NCI-H345 treated with DMSO at 0.1 percent for 48 hours (cell line): Measurements from ENCODE around the gene MAGOH.
"Not testable (repeated sequence)": the region's sequence is repeated elsewhere in the genome, so short reads cannot be mapped to it uniquely, and the experiment has no call there.

ENCODE experiments used
- DNase-seq: peaks from one replicate; lab custom pipeline; 2025; ENCODE audit not compliant: unreplicated experiment; lab: John Stamatoyannopoulos, UW

MAGOH gene

DNA sequence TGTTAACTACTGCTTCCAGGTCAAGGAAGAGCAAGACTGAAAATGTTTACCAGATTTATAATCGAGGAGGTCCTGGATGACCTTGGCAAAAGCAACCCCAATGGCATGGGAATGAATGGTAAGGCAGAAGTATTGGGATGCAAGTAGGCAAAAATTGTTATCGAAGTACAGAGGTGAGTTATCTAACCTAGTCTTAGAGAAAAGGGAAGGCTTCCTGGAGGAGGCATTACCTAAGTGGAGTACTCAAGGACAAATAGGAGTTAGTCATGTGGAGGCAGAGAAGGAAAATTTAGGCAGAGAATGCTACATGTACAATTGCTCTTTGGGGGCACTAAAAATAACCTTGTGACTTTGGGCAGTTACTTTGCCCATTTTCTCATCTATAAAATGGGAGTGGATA is 3.5 kb upstream of the MAGOH start:
- no peak for DNase-seq

DNA sequence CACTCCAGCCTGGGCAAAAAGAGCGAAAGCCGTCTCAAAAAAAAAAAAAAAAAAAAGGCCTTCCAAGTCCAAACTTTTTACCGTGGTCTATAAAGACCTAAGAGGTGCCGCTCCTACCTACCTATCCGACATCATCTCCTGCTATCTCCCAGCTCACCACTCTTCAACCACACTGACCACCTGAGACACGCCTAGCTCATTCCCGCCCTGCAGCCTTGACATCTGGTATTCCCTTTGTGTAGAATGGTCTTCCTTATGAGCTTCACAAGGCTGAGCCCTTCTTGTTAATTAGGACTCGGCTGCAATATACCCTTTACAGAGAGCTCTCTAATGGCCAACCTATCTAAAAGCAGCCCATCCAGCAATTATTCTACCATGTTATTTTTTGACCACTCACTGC is 680 bp downstream of the MAGOH start:
- DNase-seq, result no peak

DNA sequence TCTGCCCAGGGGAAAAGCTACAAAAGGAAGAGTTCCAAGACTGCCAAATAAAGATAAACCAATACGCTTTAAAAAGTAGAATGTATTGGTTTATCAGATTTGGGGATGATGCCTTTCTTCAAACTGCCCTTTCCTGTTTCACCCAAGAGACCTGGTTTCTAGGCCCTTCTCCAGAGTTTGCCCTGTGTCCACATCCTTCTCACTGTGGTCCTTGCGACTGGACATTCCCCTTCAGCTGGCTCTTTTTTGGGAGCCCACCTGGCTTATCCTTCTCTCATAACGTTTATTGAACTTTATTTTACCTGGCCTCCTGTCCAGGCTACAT is 17.4 kb downstream of the MAGOH start:
- DNase-seq, result no peak

DNA sequence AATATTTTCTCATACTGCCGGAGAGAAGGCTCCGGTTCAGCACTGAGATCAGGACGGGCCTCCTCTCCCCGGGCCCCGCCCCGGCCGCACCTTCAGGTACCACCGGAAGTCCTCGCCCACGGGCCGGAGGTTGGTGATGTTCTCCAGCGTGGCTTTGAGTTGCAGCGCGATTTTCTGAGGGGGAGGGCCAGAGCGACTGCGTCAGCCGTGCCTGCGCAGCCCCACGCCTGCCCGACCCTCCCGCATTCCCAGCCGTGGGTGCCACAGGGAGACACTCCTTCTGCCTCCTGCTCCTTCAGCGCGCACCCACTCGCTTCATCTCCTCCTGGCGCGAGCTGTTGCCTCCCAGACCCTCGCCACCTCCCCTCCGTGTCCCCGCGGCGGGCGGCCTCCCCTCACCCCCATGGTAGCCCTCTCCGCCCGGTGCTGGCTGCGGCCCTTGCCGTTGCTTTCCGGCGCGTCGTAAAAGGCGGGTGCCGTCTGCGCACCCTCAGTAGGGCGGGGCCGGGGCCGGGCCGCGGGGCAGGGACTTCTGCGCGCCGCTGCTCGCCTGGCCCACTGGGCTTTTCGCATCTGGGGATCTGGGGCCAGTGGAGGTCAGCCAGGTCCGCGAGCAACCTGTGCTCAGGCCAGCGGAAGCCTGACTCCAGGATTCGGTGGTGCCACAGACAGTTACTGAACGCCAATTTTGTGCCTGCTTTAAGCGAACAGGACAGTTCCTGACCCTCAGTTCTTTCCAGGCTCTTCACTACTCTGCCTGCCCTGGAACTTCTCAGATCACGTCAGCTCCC is 18.0 kb downstream of the MAGOH start, which contains the start of gene CZIB:
Gene CZIB, minus strand, starts transcription at position 464 of the 791 bp plus-strand sequence. Its CDS starts 59 bp downstream, at position 405.
- peak; percentile 92 for DNase-seq

DNA sequence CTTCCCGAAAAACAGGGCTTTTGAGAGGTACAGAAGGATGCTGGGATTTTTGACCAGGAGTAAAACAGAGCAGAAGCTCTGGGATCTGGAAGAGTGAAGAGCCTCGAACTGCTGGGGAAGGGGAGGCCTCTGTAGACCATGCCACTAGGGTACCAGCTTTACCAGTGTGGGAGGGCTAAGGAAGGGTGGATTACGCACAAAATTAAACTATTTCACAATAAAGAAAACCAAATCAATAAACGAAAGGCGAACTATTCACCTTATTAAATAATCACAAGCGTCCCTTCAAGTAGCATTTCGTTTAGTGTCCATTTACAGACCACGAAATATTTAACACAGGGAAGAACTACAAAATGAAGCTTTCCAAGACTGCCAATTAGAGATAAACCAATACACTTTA is 18.6 kb downstream of the MAGOH start:
- DNase-seq, result no peak

DNA sequence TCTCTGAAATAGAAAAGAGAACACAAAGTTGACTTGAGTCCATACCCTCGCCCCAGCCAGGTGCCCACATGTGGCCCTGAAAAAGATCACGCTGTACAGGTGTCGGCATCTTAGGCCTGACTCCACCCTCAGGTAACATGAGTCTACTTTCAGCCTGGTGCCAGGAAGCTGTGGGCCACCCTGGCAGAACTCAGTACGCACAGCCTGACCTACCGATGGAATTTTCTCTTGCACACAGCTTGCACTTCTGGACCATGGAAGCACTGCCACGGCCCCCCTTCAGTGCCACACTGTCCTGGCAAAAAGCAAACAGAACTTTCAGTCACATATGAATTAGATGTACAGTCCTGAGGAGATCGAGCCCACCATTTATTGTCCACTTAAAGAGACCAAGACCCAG is 20.1 kb downstream of the MAGOH start:
- DNase-seq, result no peak

DNA sequence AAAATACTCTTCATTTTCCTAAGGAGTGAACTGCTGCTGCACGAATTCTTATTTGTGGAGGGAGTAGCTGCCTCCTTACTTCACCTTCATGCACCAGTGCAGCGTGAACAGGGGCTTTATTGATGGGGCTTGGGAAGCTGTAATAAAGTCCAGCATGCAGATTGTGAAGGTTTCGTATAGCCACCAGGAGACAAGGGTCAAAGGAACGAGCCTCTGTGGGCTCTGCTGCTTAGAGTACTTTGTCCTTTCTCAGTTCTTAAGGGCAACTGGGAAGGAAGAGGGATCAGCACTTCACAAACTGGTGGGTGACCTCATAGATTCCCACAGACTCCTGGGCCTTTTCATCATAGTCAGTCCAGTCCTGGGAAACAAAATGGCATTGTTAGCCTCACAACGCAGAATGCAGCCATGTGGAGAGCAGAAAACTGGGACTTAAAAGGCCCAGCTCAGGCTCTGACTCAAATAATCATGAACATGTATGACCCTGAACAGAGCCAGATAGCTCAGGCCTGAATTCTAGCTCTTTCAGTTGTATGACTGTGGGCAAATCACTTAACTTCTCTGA is 23.9 kb downstream of the MAGOH start:
- no peak for DNase-seq

DNA sequence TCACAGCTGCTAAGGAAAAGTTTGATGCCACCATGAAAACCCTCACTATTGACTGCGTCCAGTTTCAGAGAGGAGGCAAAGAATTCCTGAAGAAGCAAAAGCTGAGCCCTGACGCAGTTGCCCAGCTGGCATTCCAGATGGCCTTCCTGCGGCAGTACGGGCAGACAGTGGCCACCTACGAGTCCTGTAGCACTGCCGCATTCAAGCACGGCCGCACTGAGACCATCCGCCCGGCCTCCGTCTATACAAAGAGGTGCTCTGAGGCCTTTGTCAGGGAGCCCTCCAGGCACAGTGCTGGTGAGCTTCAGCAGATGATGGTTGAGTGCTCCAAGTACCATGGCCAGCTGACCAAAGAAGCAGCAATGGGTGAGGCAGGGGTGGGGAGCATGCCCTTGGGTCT is 27.4 kb downstream of the MAGOH start:
- DNase-seq, result no peak

DNA sequence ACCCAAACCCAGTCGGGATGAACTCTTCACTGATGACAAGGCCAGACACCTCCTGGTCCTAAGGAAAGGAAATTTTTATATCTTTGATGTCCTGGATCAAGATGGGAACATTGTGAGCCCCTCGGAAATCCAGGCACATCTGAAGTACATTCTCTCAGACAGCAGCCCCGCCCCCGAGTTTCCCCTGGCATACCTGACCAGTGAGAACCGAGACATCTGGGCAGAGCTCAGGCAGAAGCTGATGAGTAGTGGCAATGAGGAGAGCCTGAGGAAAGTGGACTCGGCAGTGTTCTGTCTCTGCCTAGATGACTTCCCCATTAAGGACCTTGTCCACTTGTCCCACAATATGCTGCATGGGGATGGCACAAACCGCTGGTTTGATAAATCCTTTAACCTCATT is 28.0 kb downstream of the MAGOH start:
- DNase-seq, result no peak

DNA sequence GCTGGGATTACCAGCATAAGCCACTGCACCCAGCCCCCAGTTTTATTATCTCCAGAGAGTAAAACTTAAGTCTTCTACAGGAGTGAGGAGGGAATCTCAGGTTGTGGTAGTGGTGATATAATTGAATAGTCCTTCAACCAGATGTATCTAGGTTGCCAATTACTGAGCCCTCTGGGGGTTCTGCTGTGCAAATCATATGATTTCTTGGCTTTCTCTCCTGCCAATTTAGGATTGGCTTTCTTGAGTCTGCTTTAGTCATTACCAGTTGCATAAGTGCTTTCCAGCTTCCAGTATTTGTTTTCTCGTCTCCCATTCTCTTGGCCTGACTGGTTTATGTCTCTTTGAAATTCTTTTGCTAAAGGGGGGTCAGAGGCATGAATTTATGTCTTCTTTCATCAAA is 30.6 kb downstream of the MAGOH start:
- no peak for DNase-seq

DNA sequence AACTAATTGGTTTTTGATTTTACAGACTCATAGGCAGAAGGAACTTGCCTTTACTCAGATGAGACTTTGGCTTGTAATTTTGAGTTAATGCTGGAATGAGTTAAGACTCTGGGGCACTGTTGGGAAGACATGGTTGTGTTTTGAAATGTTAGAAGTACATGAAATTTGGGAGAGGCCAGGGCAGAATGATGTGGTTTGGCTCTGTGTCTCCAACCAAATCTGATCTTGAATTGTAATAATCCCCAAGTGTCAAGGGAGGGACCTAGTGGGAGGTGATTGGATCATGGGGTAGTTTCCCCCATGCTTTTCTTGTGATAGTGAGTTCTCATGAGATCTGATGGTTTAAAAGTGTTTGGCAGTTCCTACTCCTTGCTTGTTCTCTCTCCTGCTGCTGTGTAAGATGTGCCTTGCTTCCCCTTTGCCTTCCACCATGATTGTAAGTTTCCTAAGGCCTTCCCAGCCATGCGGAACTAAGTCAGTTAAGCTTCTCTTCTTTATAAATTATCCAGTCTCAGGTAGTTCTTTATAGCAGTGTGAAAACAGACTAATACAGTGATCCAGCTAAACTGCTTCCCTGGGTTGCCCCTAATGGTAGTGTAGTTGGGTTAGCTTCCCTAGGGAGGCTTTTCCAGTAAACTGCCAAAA is 31.5 kb downstream of the MAGOH start:
- DNase-seq, result no peak

DNA sequence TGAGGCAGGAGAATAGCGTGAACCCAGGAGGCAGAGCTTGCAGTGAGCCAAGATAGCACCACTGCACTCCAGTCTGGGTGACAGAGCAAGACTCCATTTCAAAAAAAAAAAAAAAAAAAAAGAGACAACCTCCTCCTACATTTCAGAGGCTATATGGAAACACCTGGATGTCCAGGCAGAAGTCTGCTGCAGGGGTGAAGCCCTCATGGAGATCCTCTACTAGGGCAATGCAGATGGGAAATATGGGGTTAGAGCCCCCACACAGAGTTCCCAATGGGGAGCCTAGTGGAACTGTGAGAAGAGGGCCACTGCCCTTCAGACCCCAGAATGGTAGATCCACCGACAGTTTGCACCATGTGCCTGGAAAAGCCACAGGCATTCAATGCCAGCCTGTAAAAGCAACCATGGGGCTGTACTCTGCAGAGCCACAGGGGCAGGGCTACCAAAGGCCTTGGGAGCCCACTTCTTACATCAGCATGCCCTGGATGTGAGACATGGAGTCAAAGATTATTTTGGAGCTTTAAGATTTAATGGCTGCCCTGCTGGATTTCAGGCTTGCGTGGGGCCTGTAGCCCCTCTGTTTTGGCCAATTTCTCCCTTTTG is 32.1 kb downstream of the MAGOH start:
- DNase-seq, result not testable (repeated sequence)

DNA sequence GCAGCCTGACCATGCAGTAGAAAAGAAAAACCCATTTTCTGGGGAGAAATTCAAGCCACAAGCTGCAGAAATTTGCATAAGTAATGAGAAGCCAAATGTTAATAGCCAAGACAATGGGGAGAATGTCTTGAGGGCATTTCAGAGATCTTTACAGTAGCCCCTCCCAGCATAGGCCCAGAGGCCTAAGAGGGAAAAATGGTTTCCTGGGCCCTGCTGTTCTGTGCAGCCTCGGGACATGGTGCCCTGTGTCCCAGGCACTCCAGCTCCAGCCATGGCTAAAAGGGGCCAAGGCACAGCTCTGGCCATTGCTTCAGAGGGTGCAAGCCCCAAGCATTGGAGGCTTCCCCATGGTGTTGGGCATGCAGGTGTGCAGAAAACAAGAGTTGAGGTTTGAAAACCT is 32.8 kb downstream of the MAGOH start:
- not testable (repeated sequence) for DNase-seq

DNA sequence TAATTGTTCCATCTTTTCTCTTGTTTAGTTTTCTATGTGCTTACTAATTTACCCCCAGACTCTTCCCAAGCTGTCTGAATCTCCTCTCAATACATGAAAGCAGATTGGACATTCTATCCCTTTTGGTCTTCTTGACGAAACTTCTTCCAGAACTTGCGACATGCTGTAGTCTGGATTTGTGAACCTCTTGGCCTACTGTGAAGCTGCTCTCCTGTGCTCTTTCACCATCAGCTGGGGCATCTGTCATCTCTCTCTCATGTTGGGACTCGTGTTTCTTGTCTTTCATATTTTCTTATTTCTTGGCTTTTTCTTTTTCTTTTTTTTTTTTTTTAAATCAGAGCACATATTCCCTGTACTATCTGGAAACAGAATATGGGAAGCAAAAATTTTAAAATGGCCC is 34.9 kb downstream of the MAGOH start:
- DNase-seq, result no peak

DNA sequence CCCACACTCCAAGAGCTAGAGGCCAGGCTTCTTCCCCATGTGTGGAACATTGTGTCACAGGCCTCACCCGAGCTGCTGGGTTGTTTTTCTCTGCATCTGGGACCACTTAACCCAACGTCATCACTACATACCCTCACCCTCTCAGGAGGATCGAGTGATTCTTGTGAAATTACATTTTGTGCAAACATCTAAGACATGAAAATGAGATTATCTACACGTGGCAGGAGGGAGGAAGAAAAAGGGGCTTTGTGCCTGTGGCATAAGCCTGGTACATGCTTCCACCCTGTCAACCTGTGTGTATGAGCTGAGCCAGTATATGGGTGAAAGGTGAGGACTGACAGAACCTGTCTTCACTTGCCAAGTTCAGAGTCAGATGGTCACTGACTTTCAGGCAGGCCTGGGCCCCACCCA is 40.1 kb downstream of the MAGOH start:
- no peak for DNase-seq

DNA sequence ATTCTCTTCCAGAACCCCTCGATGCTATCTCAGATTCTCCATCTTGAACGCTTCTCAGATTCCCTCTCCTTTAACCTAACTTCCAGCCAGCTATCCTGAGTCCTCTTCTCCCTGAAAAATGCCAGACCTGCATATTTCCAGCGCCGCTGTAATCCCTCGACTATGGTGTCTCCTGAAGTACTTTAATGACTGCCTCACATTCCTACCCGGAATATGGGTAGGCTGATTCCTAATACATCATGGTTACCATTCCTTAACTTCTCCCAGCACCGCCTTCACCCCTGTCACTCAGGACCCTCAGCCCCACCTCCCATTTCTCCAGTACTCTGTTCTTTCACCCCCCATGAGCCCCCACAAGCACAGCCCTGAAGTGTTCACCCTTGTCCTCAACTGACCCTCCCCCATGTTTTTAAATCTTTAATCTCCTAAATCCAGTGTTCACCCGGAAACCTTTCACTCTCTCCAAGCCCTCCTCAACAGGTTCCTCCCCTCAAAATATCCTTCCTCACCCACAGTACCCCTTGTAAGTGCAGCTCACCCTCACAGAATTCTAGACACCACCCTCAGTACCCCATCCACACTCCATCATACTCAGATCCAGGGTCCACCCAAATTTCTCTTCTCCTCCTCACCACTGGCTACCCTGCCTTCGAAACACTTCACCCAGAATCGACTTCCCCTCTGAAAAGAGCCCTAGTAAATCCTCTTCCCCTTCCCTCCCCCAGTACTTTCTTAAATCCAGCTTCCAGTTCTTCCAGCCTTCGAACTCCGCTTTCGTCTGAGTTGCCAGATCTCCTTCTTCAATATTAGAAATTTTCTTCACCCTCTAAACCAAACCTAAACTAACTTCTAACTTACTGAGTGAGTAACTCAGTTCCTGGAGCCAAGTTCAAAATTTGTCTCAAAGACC is 40.8 kb downstream of the MAGOH start:
- DNase-seq, result no peak

DNA sequence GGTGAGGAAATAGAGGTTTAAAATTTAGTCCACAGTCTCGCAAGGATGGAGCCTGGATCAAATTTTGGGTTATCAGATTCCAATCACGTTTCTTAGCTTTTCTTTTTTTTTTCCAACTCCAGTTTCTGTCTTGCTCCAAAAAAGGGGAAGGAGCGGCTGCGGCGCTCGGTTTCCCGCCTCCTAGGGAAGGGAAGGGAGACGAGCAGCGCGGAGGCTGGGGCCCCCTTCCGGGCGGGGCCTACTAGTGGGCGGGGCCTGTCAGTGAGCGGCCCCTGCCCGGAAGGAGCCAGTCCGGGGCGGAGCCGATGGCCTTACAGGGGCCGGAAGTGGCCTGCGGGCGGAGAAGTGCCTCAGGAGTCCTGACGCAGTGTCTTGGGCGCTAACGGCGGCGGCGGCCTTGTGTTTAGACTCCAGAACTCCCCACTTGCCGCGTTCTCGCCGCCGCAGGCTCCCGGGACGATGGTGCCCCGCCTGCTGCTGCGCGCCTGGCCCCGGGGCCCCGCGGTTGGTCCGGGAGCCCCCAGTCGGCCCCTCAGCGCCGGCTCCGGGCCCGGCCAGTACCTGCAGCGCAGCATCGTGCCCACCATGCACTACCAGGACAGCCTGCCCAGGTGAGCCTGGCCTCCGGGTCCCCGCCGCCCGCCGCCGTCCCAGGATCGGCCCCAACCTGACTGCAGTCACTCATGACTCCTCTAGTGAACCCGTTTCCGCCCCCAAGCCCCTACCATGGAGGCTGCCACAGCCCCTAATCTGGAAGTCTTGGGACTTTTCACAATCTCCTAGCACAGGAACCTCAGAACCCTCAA is 41.6 kb downstream of the MAGOH start, which contains the start of gene CPT2:
Gene CPT2, plus strand, starts transcription at position 340 of the 806 bp plus-strand sequence. Its CDS starts 120 bp downstream, at position 460.
- peak; percentile 87 for DNase-seq

DNA sequence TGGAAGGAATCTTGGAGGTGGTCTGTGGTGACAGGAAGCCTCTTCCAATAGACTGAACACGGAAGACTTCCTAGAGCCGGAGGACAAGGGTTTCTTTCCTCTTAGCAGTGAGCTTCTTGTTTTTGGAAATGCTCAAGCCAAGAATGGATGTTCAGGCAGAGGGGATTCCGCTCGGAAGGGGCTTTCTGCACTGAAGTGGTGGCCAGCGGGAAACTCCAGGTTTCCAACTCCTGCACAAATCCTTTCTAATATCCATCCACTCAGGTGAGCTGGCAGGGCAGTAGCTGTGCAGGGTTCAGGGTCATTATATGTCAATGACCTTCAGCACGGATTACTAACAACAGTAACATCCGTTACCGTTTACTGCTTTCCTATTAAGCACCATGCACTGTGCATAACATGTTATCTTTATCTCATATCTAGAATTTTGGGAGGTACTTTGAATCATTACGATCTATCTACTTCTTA is 42.3 kb downstream of the MAGOH start:
- DNase-seq, result no peak

DNA sequence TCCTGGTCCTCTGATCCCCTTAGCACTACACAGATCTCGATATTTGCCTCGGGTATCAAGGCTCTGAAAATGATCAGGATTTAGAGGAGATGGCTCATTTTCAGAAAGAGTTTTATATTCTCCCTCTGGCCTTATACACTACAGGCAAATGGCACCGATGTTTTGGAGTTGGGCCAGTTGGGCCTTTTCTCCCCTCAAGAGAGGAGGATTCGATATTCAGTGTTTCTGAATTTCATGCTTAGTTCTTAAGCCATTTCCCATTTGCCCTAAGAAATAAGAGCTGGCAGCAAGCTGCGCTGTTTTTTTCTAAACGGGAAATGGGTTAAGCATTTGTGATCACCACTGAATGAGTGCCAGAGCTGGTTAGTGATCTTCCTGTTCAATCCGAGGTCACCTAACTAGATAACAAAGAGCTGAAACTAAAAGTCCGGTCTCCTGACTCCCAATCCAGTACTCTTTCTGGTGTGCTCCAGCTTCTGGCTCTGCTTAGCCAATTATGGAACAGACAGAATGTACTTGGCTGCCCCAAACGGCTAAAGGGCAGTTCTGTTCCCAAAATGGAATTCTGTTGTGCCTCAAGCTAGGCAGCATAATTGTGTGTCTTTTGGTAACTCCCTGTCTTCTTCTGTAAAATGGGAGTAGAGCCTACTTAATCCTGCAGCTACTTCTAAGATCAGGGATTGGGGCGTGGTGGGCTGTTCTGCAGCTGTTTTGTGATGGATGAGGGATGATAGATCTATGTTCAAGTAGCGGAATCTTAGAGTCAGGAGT is 42.9 kb downstream of the MAGOH start:
- no peak for DNase-seq
